Measurements from ENCODE around the gene OR1L6. TPM values are rescaled to one million over a fixed set of nuclear protein-coding genes. Genes with fewer than 3 reads are reported as not detected.

OR1L6 gene
- total RNA-seq, 1 experiment from 2014 or later: not detected

DNA sequence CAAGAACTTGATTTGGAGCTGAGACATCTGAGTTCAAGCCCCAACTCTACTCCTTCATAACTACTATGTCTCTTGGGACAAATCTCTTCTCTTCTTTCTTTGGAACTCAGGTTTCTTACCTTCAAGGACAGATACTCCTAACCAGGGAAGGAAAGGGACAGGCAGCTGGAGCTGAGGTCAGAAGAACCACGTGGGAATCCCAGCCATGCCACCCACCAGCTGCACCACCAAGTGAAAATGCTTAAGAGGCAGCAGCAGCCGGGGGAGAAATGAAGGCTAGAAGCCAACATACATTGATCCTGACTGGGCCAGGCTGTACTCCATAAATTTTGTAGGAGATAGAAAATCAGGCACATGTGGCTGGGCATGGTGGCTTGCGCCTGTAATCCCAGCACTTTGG is 37.1 kb downstream of the OR1L6 start:
- CTCF ChIA-PET: no interaction called here
- no peak for TF ChIP-seq EZH2 (IDR thresholded peaks at IDR 0.05; ENCODE audit: borderline replicate concordance, low read depth, low read length, poor library complexity, severe bottlenecking)
- TF ChIP-seq, protein P1, sequence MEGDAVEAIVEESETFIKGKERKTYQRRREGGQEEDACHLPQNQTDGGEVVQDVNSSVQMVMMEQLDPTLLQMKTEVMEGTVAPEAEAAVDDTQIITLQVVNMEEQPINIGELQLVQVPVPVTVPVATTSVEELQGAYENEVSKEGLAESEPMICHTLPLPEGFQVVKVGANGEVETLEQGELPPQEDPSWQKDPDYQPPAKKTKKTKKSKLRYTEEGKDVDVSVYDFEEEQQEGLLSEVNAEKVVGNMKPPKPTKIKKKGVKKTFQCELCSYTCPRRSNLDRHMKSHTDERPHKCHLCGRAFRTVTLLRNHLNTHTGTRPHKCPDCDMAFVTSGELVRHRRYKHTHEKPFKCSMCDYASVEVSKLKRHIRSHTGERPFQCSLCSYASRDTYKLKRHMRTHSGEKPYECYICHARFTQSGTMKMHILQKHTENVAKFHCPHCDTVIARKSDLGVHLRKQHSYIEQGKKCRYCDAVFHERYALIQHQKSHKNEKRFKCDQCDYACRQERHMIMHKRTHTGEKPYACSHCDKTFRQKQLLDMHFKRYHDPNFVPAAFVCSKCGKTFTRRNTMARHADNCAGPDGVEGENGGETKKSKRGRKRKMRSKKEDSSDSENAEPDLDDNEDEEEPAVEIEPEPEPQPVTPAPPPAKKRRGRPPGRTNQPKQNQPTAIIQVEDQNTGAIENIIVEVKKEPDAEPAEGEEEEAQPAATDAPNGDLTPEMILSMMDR (conservative IDR thresholded peaks at IDR 0.05; ENCODE audit: low read depth, low read length): no peak
- H3K4me3 ChIP-seq (ENCODE audit: low read depth, low read length, poor library complexity, severe bottlenecking): no peak overlapping the region
- DNase-seq (ENCODE audit: low spot score): no peak
- no peaks in the 10 kb centered on the region for H3K27me3 ChIP-seq (replicated peaks; ENCODE audit: insufficient read depth, low read depth, low read length, poor library complexity)
- no peaks in the 10 kb centered on the region for H3K9me3 ChIP-seq (ENCODE audit: low read depth, low read length, poor library complexity, severe bottlenecking)
- intact Hi-C loops (cut with micrococcal nuclease; ENCODE audit: unreplicated experiment): no loop called here
- H3K27ac ChIP-seq (ENCODE audit: low read depth, low read length, poor library complexity, severe bottlenecking): no peak overlapping the region
- POLR2A ChIA-PET (ENCODE audit: low non-redundant PET): no interaction called here
- no peaks in the 10 kb centered on the region for H3K36me3 ChIP-seq (ENCODE audit: insufficient read depth, low read length, poor library complexity, severe bottlenecking)
- BruUV-seq (replicated peaks): no TSS peak
- no peaks in the 10 kb centered on the region for H3K4me1 ChIP-seq (ENCODE audit: insufficient read depth, low read length, poor library complexity, severe bottlenecking)

DNA sequence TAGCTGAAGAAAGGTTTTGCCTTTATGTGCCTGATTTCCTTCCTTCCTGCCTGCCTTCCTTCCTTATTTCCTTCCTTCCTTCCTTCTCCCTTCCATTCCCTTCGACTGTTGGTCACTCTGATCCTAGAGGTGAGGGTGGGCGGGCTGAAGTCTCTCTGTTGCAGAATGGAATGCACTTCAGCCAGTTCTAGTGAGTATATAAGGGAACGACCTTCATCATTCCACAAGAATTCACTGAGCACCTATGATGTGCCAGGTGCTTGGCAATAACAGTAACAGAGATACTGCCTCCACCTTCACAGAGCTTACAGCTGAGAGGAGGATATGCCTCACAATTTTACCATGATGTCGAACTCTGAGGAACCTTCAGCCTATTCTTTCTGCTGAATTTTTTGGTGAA is 37.9 kb downstream of the OR1L6 start:
- Histone ChIP-seq H3K4me3 (ENCODE audit: low read depth, low read length, poor library complexity, severe bottlenecking) (no peak overlapping the region), H3K36me3 (ENCODE audit: insufficient read depth, low read length, poor library complexity, severe bottlenecking) (no peaks in the 10 kb centered on the region), H3K27me3 (replicated peaks; ENCODE audit: insufficient read depth, low read depth, low read length, poor library complexity) (no peaks in the 10 kb centered on the region), H3K4me1 (ENCODE audit: insufficient read depth, low read length, poor library complexity, severe bottlenecking) (no peaks in the 10 kb centered on the region), H3K27ac (ENCODE audit: low read depth, low read length, poor library complexity, severe bottlenecking) (no peak overlapping the region), H3K9me3 (ENCODE audit: low read depth, low read length, poor library complexity, severe bottlenecking) (no peaks in the 10 kb centered on the region)
- TF ChIP-seq, protein P1 (conservative IDR thresholded peaks at IDR 0.05; ENCODE audit: low read depth, low read length): no peak
- TF ChIP-seq EZH2 (IDR thresholded peaks at IDR 0.05; ENCODE audit: borderline replicate concordance, low read depth, low read length, poor library complexity, severe bottlenecking): no peak
- no peak for DNase-seq (ENCODE audit: low spot score)
- ChIA-PET CTCF (no interaction called here), POLR2A (ENCODE audit: low non-redundant PET) (no interaction called here)
- no TSS peak for BruUV-seq (replicated peaks)
- intact Hi-C loops (cut with micrococcal nuclease; ENCODE audit: unreplicated experiment): no loop called here

DNA sequence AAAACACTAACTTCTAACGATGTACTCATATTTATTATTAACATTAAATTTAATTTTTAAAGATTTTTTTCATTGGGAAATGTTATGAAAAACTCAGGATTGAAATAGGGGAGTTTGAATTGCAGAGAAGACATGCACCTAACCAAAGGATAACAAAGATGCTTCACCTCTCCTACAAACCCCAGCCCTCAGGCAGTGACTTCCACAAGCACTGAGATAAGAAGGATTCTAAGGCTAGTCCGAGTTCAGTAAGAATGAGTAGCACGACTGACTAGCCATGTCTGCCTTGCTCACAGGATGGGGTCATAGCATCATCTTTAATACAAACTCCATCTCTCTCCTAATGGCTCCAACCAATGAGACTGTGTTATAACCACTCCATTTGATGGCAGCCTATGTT is 39.6 kb downstream of the OR1L6 start:
- intact Hi-C loops (cut with micrococcal nuclease; ENCODE audit: unreplicated experiment): no loop called here
- H3K4me1 ChIP-seq (ENCODE audit: insufficient read depth, low read length, poor library complexity, severe bottlenecking): no peaks in the 10 kb centered on the region
- H3K27me3 ChIP-seq (replicated peaks; ENCODE audit: insufficient read depth, low read depth, low read length, poor library complexity): no peaks in the 10 kb centered on the region
- TF ChIP-seq, protein P1 (conservative IDR thresholded peaks at IDR 0.05; ENCODE audit: low read depth, low read length): no peak
- no peak for TF ChIP-seq EZH2 (IDR thresholded peaks at IDR 0.05; ENCODE audit: borderline replicate concordance, low read depth, low read length, poor library complexity, severe bottlenecking)
- no peaks in the 10 kb centered on the region for H3K9me3 ChIP-seq (ENCODE audit: low read depth, low read length, poor library complexity, severe bottlenecking)
- BruUV-seq (replicated peaks): no TSS peak
- CTCF ChIA-PET: no interaction called here
- no peak overlapping the region for H3K4me3 ChIP-seq (ENCODE audit: low read depth, low read length, poor library complexity, severe bottlenecking)
- no peaks in the 10 kb centered on the region for H3K36me3 ChIP-seq (ENCODE audit: insufficient read depth, low read length, poor library complexity, severe bottlenecking)
- POLR2A ChIA-PET (ENCODE audit: low non-redundant PET): no interaction called here
- H3K27ac ChIP-seq (ENCODE audit: low read depth, low read length, poor library complexity, severe bottlenecking): no peak overlapping the region
- DNase-seq (ENCODE audit: low spot score): no peak
